NOMO-1 (cell line): Measurements from ENCODE around the gene INPP5A.
"Not testable (repeated sequence)": the region's sequence is repeated elsewhere in the genome, so short reads cannot be mapped to it uniquely, and the experiment has no call there.

Experiments
- DNase-seq, 2 experiments: peaks; one replicate each; lab custom pipeline; 2025; ENCODE audit not compliant: unreplicated experiment in 2 of 2; lab: John Stamatoyannopoulos, UW

Gene INPP5A

DNA sequence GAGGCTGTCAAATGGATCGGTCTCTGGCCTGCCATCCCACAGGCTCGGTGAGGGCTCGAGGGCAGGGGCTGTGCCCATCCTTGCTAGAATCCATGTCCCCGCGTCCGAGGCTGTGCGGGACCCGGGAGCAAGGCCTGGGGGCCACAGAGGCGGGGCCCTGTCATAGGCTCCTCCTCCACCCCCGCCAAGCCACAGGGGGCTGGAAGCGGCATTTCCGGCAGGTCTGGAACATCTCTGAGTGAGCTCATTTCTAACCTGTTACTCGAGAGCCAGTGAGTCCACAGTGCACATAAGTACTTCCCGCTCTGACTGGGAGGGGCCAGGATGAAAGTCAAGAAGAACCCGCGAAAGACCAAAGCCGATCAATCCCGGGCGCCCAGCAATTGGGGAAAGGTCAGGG, 190.7 kb downstream of the INPP5A start:
- DNase-seq, result no peak

DNA sequence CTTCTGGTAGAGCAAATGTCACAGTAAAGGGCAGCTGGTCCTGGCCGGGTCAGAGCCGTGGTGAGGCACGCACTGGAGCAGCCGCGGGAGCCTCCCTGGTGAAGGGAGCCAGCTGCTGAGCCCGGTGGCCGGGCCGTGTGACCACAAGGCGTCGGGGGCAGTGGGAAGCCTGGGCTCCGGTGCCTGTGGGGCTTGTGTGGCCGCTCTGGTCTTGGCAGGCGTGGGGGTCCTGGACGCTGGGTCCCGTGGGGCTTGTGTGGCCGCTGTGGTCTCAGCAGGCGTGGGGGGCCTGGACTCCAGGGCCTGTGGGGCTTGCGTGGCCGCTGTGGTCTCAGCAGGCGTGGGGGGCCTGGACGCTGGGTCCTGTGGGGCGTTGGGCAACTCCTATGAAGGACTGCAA, 191.2 kb downstream of the INPP5A start:
- DNase-seq, result no peak

- DNase-seq, result no peak
These were observed 192.4 kb downstream of the INPP5A start for GRCh38 chr10:132729810-132730572.

DNA sequence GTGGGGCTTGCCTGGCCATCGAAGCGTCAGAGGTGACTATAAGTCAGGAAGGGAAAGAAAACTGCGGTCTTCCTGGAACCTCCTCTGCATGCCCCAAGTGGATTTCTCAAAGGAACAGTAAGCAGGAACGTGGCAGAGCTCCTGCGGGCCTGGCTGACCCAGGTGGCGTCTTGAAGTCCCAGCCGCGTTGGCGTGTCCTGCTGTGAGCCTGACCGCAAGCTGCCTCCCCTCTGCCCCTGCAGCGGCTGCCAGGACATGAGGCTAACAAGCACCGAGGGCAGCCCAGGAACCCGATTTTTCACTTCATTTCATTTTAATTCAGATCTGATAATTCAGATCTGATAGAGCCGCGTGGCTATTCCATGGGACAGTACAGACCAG, 193.0 kb downstream of the INPP5A start:
- no peak for DNase-seq

DNA sequence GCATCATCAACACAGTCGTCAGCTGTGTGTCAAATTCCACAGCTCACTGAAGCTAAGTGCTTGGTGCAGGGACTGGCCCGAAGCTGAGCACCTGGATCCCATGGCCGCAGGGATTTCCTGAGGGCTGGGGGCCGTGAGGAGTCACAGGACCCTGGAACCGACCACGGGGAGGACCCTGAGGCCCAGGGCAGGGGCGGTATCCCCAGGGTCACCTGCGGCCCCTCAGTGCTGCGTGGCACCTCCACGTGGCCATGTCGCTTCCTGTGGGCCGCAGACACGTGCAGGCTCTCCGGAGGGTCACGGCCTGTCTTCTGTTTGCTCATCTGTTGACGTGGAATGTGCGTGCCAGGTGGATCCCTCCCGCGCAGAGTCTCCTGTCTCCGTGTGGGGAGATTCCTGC, 194.9 kb downstream of the INPP5A start:
- DNase-seq, result no peak

DNA sequence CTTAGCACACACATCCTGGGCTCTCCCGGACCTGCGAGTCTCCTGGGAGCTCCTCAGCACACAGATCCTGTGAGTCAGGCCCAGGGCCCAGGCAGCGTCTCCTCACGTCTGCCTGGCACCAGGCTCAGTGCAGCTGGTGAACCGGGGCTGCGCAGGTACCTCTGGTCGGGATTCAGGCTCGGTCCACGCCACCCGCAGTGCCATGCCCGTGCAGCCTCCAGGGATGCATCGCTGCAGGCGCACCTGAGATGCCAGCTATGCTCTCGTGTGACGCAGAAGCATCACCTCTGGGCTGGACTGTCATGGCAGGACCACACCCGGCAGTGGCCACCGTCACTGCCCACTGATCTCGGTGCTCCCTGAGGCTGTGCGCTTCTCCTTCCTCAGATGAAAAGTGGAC, 196.3 kb downstream of the INPP5A start:
- DNase-seq, result no peak

DNA sequence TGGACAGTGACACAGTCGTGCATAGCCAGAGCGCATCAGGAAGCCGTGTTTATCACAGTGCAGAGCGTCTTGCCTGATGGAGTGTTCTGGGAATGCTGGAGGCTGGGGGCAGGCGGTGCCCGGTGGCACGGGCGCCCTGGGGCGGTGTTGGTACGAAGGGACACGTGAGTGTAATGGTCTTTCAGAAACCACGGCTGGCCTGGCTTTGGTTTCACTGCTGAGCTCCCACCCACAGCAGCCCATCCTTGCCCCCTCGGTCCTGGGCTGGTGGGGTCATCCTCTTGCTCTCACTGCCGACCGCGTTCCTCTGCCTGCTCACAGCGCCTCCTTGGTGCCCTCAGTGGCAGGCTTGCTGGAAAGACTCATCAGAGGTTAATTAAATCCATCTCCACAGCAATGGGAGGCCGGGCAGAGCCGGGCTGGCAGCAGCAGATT, 197.8 kb downstream of the INPP5A start:
- DNase-seq, result no peak

DNA sequence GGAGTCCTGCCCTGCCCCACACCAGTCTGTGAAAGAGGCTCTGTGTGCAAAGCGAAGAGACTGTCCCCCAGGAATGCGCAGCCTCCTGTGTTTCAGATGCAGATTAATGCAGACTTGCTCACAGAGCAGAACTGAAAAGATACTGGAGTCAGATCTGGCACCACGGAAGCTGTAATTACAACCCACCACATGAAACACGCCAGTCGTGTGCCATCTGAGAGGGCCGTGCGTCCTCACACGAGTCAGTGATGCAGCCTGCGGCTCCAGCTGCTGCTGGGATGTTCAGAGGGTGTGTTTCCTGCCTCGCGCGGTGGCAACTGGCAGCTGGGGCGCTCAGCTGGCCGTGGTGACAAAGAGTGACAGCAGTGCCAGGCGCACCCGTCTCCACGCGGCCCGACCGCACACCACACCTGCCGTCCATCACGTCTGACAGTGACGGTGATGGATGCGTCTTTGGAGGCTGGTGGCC, 198.4 kb downstream of the INPP5A start:
- DNase-seq, result no peak

DNA sequence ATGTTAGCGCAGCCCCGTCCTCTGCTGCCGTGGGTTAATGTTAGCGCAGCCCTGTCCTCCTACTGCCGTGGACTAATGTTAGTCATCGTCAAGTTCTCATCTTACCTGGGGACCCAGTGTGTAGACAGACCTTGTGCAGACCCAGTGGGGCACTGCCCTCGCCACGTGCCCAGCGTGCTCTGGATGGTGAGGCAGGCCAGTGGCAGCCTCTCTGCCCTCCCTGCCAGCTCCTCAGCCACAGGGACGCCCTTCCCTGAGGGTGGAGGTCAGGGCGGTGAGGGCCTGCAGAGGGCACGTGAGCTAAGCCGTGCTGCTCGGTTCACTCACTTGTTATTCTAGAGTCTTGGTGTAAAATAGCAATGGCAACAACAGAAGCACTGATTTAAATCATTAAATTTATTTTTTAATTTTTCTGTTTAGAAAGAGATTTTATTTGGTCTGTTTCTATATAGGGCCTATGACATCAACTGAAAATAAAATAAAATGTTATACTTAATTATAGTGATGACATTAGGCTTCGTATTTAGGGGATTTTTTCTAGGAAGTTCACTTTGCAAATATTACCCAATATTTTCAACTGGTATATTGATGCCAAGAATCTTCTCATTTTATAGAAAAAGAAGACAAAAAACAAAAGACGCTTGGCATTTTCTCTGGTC, 199.9 kb downstream of the INPP5A start:
- DNase-seq, result no peak

DNA sequence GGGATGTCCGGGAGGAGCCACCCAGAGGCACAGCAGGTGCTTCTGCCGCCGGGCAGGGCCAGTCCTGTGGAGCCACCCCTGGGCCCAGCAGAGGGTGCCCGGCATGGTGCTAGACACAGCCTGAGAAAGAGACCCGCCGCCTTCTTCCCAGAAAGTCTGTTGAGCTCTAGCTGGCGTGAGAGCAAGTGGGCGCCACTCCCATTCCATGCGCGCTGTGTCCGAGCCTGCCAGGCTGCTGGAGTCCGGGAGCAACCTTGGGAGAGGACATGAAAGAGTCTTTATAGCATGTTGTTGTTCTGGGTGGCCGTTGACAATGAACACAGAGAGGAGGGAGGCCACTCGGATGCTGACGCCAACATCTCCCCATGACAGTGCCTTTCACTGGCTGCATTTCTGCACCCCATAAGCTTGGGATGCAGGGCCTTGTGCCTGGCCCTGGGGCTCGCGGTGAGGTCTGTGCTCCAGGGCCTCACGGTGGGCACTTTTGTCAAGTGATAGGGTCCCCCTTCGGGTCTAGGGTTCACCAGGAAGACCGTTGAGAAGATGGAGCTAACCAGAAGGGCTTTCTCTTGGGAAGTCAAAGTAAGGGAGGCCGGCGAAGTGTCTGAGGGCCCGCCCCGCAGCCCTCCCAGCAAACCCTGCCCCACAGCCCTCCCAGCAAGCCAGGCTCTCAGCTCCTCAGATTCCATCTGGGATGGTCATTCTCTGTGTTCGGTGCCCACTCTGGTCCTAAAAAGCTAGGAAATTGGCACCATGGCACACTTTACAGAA, 201.1 kb downstream of the INPP5A start:
- no peak for DNase-seq

- no peak for DNase-seq
These were observed 201.6 kb downstream of the INPP5A start for GRCh38 chr10:132739225-132739613.

- DNase-seq, result no peak
These were observed 203.0 kb downstream of the INPP5A start for GRCh38 chr10:132740588-132740987.

DNA sequence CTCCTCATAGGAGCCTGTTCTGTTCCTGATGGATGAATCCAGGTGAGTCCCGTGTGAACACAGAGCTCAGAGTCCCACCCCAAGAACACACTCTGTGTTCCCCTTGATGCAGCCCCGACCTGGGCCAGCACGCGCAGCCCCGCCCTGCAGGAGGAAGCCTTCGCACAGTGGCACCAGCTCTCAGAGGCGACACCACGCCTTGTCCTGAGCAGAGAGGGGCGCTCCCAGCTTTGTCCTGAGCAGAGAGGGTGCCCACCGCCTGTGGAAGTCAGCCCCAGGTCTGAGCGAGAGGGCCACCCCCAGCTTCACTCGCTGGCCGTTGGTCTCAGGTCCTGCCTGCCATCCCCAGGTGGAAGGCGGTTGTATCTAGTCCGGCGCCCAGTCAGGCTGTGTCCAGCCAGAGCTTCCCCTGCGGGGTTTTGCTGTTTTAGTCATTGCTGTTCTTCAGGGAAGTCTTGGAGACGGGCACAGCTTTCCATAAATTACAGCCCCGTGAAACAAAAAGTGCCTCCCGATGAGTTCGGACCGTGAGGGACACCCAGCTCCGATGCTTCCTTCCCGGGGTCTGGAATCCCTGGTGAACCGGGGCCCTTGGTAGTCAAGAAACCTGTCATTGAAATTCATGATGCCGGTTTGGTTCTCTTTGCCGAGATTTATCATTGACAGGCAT, 204.7 kb downstream of the INPP5A start:
- DNase-seq, result no peak

- DNase-seq, result no peak
These were observed 205.2 kb downstream of the INPP5A start for GRCh38 chr10:132742837-132743194.

GRCh38 chr10:132743196-132743924, 205.8 kb downstream of the INPP5A start:
- DNase-seq, result not testable (repeated sequence)

DNA sequence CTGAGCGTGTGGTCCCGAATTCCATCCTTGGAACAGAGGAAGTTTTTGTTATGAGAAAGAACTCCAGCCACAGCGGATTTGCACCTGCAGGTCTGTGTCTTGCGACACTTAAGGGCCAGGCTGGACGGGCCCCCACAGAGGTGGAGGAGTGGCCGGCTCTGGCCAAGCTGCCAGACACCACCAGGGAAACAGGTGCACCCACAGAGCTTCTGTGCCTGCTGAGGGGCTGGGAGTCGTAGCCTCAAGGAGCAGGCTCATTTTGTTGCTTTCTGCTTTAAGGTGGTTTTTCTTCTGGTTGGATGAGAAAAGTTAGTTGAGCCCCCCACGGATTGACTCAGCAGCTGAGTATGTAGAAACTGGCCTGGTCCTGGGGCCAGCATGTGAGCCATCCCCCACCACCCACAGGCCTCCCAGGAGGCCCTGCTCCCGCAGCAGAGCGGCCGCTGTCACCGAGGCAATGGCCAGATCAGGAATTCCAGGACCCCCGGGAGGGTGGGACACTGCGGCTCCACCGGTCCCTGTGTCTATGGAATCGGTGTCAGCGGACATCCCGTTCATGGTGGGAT, 206.4 kb downstream of the INPP5A start:
- DNase-seq, result no peak

- no peak for DNase-seq
These were observed 207.3 kb downstream of the INPP5A start for GRCh38 chr10:132744839-132745238.

DNA sequence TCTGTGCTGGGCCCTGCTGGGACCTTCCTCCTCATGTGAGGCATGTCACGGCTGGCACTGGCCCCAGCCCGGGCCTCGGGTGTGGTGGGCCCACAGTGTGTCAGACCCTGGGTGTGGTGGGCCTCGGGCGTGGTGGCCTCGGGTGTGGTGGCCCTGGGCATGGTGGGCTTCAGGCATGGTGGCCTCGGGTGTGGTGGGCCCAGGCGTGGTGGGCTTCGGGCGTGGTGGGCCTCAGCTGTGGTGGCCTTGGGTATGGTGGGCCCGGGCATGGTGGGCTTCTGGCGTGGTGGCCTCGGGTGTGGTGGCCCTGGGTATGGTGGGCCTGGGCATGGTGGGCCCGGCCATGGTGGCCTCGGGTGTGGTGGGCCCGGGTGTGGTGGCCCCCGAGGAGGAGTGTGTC, 207.9 kb downstream of the INPP5A start:
- no peak for DNase-seq

DNA sequence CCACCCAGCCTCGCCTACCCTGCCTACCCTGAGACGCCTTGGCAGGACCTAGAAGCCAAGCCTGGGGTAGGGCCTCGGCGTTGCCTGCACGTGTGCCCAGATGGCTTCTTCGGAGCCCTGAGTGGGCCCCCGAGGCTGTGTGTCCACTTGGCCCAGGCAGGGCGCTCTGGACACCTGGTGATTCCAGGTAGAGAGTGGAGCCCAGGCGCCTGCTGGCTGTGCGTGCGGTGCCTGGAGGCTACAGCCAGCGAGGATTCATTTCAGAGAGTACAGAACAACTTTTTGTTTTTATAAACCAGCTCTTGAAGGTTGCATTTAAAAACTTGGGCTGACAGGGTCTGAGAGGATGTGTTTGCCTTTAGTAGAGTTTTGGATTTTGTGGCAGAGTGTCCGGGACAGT, 208.4 kb downstream of the INPP5A start:
- no peak for DNase-seq

- DNase-seq, result no peak
These were observed 208.8 kb downstream of the INPP5A start for GRCh38 chr10:132746386-132746785.
